HEK293T (cell line): ENCODE data around the gene MTA3.

Experiments
- CTCF ChIA-PET: fragments of 350-600 bp; formaldehyde crosslinking; extraction: SDS; loops from one replicate; lab custom pipeline; 2021; ENCODE audit warnings: antibody characterized with exemption, inconsistent platforms; lab: Yijun Ruan, JAX
- POLR2A ChIA-PET: fragments of 350-600 bp; formaldehyde crosslinking; extraction: SDS; loops from one replicate; lab custom pipeline; 2020; ENCODE audit warnings: antibody characterized with exemption, inconsistent platforms; lab: Yijun Ruan, JAX
- DNase-seq: peaks from one replicate; pipeline ENCODE4 v3.0.0; 2012; ENCODE audit warnings: mixed read lengths; ENCODE audit errors: extremely low spot score
- ARNT ChIP-seq: fragments of 450-650 bp; IDR thresholded peaks from 2 replicates; pipeline ENCODE4 v1.6.1; 2017; ENCODE audit warnings: mild to moderate bottlenecking
- BHLHE40 ChIP-seq: fragments of 450-650 bp; IDR thresholded peaks from 2 replicates; pipeline ENCODE4 v1.6.1; 2016; ENCODE audit warnings: mild to moderate bottlenecking, moderate library complexity, borderline replicate concordance
- CTBP1 ChIP-seq: fragments of 450-650 bp; IDR thresholded peaks from 2 replicates; pipeline ENCODE4 v1.6.1; 2016; ENCODE audit warnings: borderline replicate concordance
- ELF4 ChIP-seq: fragments of 450-650 bp; IDR thresholded peaks from 2 replicates; pipeline ENCODE4 v1.6.1; 2017; ENCODE audit warnings: antibody characterized with exemption
- FOXA1 ChIP-seq: fragments of 450-650 bp; IDR thresholded peaks from 2 replicates; pipeline ENCODE4 v1.6.1; 2016; ENCODE audit warnings: mild to moderate bottlenecking
- FOXK2 ChIP-seq: fragments of 450-650 bp; IDR thresholded peaks from 2 replicates; pipeline ENCODE4 v1.6.1; 2016; ENCODE audit warnings: mild to moderate bottlenecking
- FOXM1 ChIP-seq: fragments of 450-650 bp; IDR thresholded peaks from 2 replicates; pipeline ENCODE4 v1.6.1; 2017; ENCODE audit warnings: mild to moderate bottlenecking, borderline replicate concordance
- HDGF ChIP-seq: fragments of 450-650 bp; IDR thresholded peaks from 2 replicates; pipeline ENCODE4 v1.6.1; 2017; ENCODE audit warnings: antibody characterized with exemption, borderline replicate concordance
- L3MBTL2 ChIP-seq: fragments of 450-650 bp; conservative IDR thresholded peaks from 2 replicates; pipeline ENCODE4 v1.6.1; 2016; ENCODE audit warnings: mild to moderate bottlenecking
- LEF1 ChIP-seq: fragments of 450-650 bp; IDR thresholded peaks from 2 replicates; pipeline ENCODE4 v1.6.1; 2017; ENCODE audit warnings: mild to moderate bottlenecking, borderline replicate concordance
- NFRKB ChIP-seq: fragments of 450-650 bp; IDR thresholded peaks from 2 replicates; pipeline ENCODE4 v1.6.1; 2016; ENCODE audit warnings: mild to moderate bottlenecking, moderate library complexity
- PKNOX1 ChIP-seq: fragments of 450-650 bp; IDR thresholded peaks from 2 replicates; pipeline ENCODE4 v1.6.1; 2016
- SP1 ChIP-seq: fragments of 450-650 bp; IDR thresholded peaks from 2 replicates; pipeline ENCODE4 v1.6.1; 2017
- SUZ12 ChIP-seq: fragments of 450-650 bp; IDR thresholded peaks from 2 replicates; pipeline ENCODE4 v1.6.1; 2016; ENCODE audit warnings: mild to moderate bottlenecking
- TARDBP ChIP-seq: fragments of 450-650 bp; IDR thresholded peaks from 2 replicates; pipeline ENCODE4 v1.6.1; 2016
- ZNF384 ChIP-seq: fragments of 450-650 bp; IDR thresholded peaks from 2 replicates; pipeline ENCODE4 v1.6.1; 2016

The MTA3 gene

DNA sequence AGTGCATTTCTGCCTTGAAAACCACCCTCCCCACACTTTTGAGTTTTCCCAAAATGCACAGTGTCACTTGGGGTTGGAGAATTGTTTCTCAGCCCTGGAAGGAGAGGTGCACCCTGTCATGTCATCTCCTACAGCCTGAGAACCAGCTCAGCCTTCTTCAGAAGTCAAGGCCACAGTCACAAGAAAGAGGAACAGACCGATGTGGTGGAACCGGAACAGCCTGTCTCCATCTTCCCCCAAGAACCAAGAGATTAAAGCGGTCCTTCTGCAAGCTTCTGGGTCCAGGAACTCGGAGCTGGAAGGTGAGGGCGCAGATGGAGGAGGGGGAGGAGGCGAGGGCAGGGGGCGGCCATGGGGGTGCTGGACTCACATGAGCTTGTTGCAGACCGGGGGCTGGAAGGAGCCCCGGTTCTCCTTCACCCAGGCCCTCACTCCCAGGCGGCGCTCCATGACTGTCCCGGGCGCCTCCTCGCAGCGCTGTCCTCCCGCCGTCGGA, 223.7 kb downstream of the MTA3 start:
- POLR2A ChIA-PET: no interaction called here
- DNase-seq: no peak
- CTCF ChIA-PET: no interaction called here
- TF ChIP-seq ZNF384 (no peak), HDGF (no peak), CTBP1 (no peak), SP1 (no peak), NFRKB (no peak), LEF1 (no peak), L3MBTL2 (no peak), PKNOX1 (no peak), ARNT (no peak), SUZ12 (no peak), FOXM1 (no peak), FOXK2 (no peak), ELF4 (no peak)

- TF ChIP-seq SP1 (no peak), LEF1 (no peak), NFRKB (no peak), PKNOX1 (no peak), ZNF384 (no peak), CTBP1 (no peak), HDGF (no peak), FOXK2 (no peak), SUZ12 (no peak), ARNT (no peak), ELF4 (no peak), BHLHE40 (no peak), FOXA1 (no peak), FOXM1 (no peak)
- CTCF ChIA-PET: no interaction called here
- POLR2A ChIA-PET: no interaction called here
- DNase-seq: no peak
These were observed 224.3 kb downstream of the MTA3 start, which contains the start of gene HAAO for GRCh38 chr2:42792583-42793333. Gene HAAO, minus strand, starts transcription at chr2:42792583. Its CDS starts 47 bp downstream, at chr2:42792536.

DNA sequence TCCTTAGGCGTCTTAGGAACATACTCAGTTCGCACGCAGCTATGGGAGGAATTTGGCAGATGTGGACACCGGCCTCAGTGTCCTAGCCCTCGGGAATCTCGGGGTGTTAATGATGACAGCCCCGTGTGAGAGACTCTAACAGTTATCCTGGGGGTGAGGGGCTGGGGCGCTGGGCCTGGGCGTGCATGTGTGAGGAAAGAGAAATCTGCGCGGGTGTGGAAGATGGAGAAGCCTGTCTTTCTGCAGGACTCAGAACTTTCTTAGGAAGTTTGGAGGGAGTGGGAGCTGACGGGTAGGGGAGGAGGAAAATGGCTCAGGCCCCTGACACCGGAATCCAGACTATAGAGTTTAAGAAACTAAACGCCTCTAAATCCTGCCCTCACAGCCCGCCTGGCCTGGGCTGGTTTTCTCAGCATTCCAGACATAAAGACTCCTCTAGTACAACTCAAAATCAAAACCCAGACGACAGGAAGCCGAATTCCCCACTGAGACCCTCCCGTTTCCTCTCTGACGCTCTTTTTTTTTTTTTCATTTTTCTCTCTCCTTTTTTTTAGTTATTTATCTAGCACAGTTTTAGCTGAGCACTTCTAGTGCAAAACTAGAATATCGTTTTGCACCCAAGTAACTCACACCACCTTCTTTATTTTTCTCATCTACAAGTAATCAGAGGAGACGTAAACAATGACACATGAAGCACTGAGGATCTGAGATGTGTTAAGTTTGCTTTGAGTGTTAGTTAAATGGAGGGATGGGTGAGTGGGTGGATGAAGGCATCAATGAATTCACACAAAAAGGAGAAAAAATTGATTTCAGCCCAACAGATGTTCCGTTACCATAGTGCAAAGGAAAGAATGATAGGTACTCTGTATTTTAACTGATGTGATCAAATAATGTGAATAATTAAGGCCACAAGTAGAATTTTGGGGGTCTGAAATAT, 225.2 kb downstream of the MTA3 start:
- no peak for TF ChIP-seq ELF4
- TF ChIP-seq CTBP1: no peak
- no peak for TF ChIP-seq HDGF
- TF ChIP-seq ZNF384: no peak
- no peak for TF ChIP-seq FOXM1
- no peak for TF ChIP-seq L3MBTL2
- TF ChIP-seq LEF1: no peak
- TF ChIP-seq SP1: no peak
- TF ChIP-seq NFRKB: no peak
- no peak for TF ChIP-seq FOXK2
- no peak for TF ChIP-seq BHLHE40
- no peak for TF ChIP-seq SUZ12
- TF ChIP-seq TARDBP: no peak
- no peak for TF ChIP-seq FOXA1
- TF ChIP-seq ARNT: no peak
- TF ChIP-seq PKNOX1: no peak
- ChIA-PET CTCF (no interaction called here), POLR2A (no interaction called here)
- no peak for DNase-seq

- TF ChIP-seq L3MBTL2 (no peak), LEF1 (no peak), SUZ12 (no peak)
- POLR2A ChIA-PET: no interaction called here
- CTCF ChIA-PET: no interaction called here
- DNase-seq: no peak
These were observed 226.0 kb downstream of the MTA3 start for GRCh38 chr2:42794271-42795046.

GRCh38 chr2:42795275-42795674, 226.8 kb downstream of the MTA3 start:
- ChIA-PET CTCF (no interaction called here), POLR2A (no interaction called here)
- DNase-seq: no peak
- TF ChIP-seq CTBP1 (no peak), FOXA1 (no peak), ZNF384 (no peak), BHLHE40 (no peak), TARDBP (no peak), FOXM1 (no peak), NFRKB (no peak), LEF1 (no peak), HDGF (no peak)
